GM12892 (cell line): Measurements from ENCODE around the gene NIPBL.

Source experiments
- POLR2A ChIP-seq: IDR thresholded peaks from 2 replicates; pipeline ENCODE4 v1.6.1; 2011; ENCODE audit warnings: low read depth, low read length, control low read depth
- POLR2AphosphoS5 ChIP-seq: IDR thresholded peaks from 2 replicates; pipeline ENCODE4 v1.6.1; 2011; ENCODE audit warnings: low read depth, low read length, control low read depth
- TAF1 ChIP-seq: IDR thresholded peaks from 2 replicates; pipeline ENCODE4 v1.6.1; 2011; ENCODE audit warnings: low read depth, mild to moderate bottlenecking, control low read depth, low read length, borderline replicate concordance

DNA sequence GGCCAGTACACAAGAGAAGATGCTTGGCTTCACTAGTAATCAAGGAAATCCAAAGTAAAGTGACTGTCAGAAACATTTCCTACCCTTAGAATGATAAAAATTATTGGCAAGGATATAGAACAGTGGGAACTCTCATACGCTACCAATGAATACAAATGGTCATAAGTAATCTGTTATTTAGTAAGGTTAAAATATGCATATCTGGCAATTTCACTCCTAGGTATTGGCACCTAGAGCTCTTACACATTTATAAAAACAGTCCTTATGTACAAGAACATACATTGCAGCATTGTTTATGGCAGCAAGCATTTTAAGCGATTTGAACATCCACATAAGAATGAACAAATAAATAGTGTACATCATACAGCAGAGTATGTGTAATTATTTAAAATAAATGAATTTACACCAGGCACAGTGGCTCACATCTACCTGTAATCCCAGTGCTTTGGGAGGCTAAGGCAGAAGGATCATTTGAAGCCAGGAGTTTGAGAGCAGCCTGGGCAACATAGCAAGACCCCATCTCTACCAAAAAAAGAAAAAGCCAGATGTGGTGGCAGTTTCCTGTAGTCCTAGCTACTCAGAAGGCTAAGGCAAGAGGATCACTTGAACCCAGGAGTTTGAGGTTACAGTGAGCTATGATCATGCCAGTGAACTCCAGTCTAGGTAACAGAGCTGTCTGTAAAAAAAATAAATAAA is 93.3 kb downstream of the NIPBL start:
- no peak for TF ChIP-seq POLR2A
- TF ChIP-seq TAF1: no peak
- no peak for TF ChIP-seq POLR2AphosphoS5
